Activated naive CD4-positive, alpha-beta T cell treated with anti-CD3 and anti-CD28 coated beads for 36 hours (primary cell): ENCODE measurements around the gene CC2D2B. TPM values are rescaled to one million over a fixed set of nuclear protein-coding genes. Genes with fewer than 3 reads are reported as not detected.
"Not testable (repeated sequence)": the region's sequence is repeated elsewhere in the genome, so short reads cannot be mapped to it uniquely, and the experiment has no call there.

Experiments
- CTCF ChIA-PET: fragments of 350-600 bp; sonication (Branson Sonifier 250); formaldehyde crosslinking; loops from one replicate; lab custom pipeline; 2021; ENCODE audit warnings: antibody characterized with exemption; lab: Charles Lee
- DNase-seq: peaks from one replicate; pipeline ENCODE4 v3.0.0-alpha.2; 2020
- H3K27ac Mint-ChIP-seq: one replicate; pipeline ENCODE4 v1.8.0; 2021; ENCODE audit warnings: mild to moderate bottlenecking, mixed read lengths
- H3K27me3 Mint-ChIP-seq: one replicate; pipeline ENCODE4 v1.8.0; 2021; ENCODE audit warnings: low read depth, mixed read lengths
- H3K36me3 Mint-ChIP-seq: one replicate; pipeline ENCODE4 v1.8.0; 2021; ENCODE audit warnings: low read depth, mixed read lengths
- H3K4me1 Mint-ChIP-seq: one replicate; pipeline ENCODE4 v1.8.0; 2021; ENCODE audit warnings: low read depth, mixed read lengths
- H3K4me3 Mint-ChIP-seq: one replicate; pipeline ENCODE4 v1.8.0; 2021; ENCODE audit warnings: mild to moderate bottlenecking, moderate library complexity, mixed read lengths
- H3K9me3 Mint-ChIP-seq: one replicate; pipeline ENCODE4 v1.8.0; 2021; ENCODE audit warnings: mixed read lengths
- intact Hi-C: fragments of 100-400 bp; cut with micrococcal nuclease; formaldehyde crosslinking; loops from one replicate; pipeline ENCODE4 v1.15.1; 2023
- total RNA-seq, 2 experiments: library from RNA; stranded (reverse); gene quantifications; one replicate each; pipeline ENCODE4 v1.2.3, GENCODE V29; 2021

CC2D2B gene
- total RNA-seq, 2 experiments from 2014 or later, result not detected

DNA sequence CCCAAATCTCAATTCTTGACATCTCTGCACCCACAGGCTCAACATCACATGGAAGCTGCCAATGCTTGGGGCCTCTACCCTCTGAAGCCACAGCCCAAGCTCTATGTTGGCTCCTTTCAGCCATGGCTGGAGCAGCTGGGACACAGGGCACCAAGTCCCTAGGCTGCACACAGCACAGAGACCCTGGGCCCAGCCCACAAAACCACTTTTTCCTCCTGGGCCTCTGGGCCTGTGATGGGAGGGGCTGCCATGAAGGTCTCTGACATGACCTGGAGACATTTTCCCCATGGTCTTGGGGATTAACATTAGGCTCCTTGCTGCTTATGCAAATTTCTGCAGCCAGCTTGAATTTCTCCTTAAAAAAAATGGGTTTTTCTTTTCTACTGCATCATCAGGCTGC, 33.0 kb upstream of the CC2D2B start:
- H3K36me3 Mint-ChIP-seq, result peaks cover 53% of the 10 kb centered on the region
- H3K4me1 Mint-ChIP-seq, CTCF ChIA-PET, H3K9me3 Mint-ChIP-seq, H3K27ac Mint-ChIP-seq, H3K27me3 Mint-ChIP-seq, intact Hi-C loops, H3K4me3 Mint-ChIP-seq, DNase-seq: not testable (repeated sequence)

- H3K9me3 Mint-ChIP-seq, result peaks cover 4% of the 10 kb centered on the region
- no peaks in the 10 kb centered on the region for H3K4me1 Mint-ChIP-seq
- H3K4me3 Mint-ChIP-seq, result no peak overlapping the region
- H3K36me3 Mint-ChIP-seq, result peaks cover 54% of the 10 kb centered on the region
- no peaks in the 10 kb centered on the region for H3K27me3 Mint-ChIP-seq
- CTCF ChIA-PET, result interaction anchor here (0.6 to 0.9 kb wide), 2 partner anchors 12 to 182 kb away, joined by 3 to 4 read pairs; no protein-coding TSS in a partner anchor
- no peak overlapping the region for H3K27ac Mint-ChIP-seq
- DNase-seq, result no peak
- intact Hi-C loops, result no loop called here
Measured at GRCh38 chr10:95876756-95877155, 31.0 kb upstream of the CC2D2B start.

- CTCF ChIA-PET, result interaction anchor here (0.9 kb wide), 1 partner anchor 13 kb away, joined by 3 read pairs; no protein-coding TSS in a partner anchor
- Mint-ChIP-seq H3K4me3 (no peak overlapping the region), H3K9me3 (peaks cover 4% of the 10 kb centered on the region), H3K27me3 (no peaks in the 10 kb centered on the region), H3K36me3 (peaks cover 51% of the 10 kb centered on the region), H3K27ac (no peak overlapping the region), H3K4me1 (no peaks in the 10 kb centered on the region)
- DNase-seq, result no peak
- intact Hi-C loops, result no loop called here
Measured at GRCh38 chr10:95877881-95878280, 29.9 kb upstream of the CC2D2B start.

GRCh38 chr10:95880704-95881103, 27.1 kb upstream of the CC2D2B start:
- Mint-ChIP-seq H3K27ac (no peak overlapping the region), H3K36me3 (peaks cover 35% of the 10 kb centered on the region), H3K4me1 (no peaks in the 10 kb centered on the region), H3K4me3 (no peak overlapping the region), H3K9me3 (no peaks in the 10 kb centered on the region), H3K27me3 (no peaks in the 10 kb centered on the region)
- intact Hi-C loops, result no loop called here
- CTCF ChIA-PET, result interaction anchor here (0.5 kb wide), 1 partner anchor 200 kb away, joined by 3 read pairs; no protein-coding TSS in a partner anchor
- DNase-seq, result no peak

- Mint-ChIP-seq H3K4me1 (no peaks in the 10 kb centered on the region), H3K4me3 (no peak overlapping the region), H3K27me3 (no peaks in the 10 kb centered on the region), H3K9me3 (no peaks in the 10 kb centered on the region), H3K36me3 (peaks cover 33% of the 10 kb centered on the region), H3K27ac (no peak overlapping the region)
- intact Hi-C loops, result no loop called here
- DNase-seq, result no peak
- CTCF ChIA-PET, result no interaction called here
Measured at GRCh38 chr10:95881316-95881715, 26.5 kb upstream of the CC2D2B start.

GRCh38 chr10:95889830-95890229, 17.9 kb upstream of the CC2D2B start:
- peaks cover 2% of the 10 kb centered on the region for H3K4me1 Mint-ChIP-seq
- CTCF ChIA-PET, result interaction anchor here (0.7 kb wide), 1 partner anchor 456 kb away, joined by 3 read pairs; no protein-coding TSS in a partner anchor
- no peak overlapping the region for H3K27ac Mint-ChIP-seq
- no peak overlapping the region for H3K4me3 Mint-ChIP-seq
- H3K9me3 Mint-ChIP-seq, result no peaks in the 10 kb centered on the region
- no peak for DNase-seq
- H3K27me3 Mint-ChIP-seq, result no peaks in the 10 kb centered on the region
- H3K36me3 Mint-ChIP-seq, result peaks cover 36% of the 10 kb centered on the region
- intact Hi-C loops, result no loop called here

GRCh38 chr10:95896071-95896850, 11.5 kb upstream of the CC2D2B start:
- Mint-ChIP-seq H3K9me3 (no peaks in the 10 kb centered on the region), H3K4me3 (no peak overlapping the region), H3K27ac (no peak overlapping the region), H3K36me3 (peaks cover 55% of the 10 kb centered on the region), H3K4me1 (no peaks in the 10 kb centered on the region), H3K27me3 (no peaks in the 10 kb centered on the region)
- no peak for DNase-seq
- CTCF ChIA-PET, result no interaction called here
- intact Hi-C loops, result no loop called here

GRCh38 chr10:95905897-95906580, 1.7 kb upstream of the CC2D2B start:
- not testable (repeated sequence) for H3K27ac Mint-ChIP-seq, DNase-seq, H3K36me3 Mint-ChIP-seq, H3K9me3 Mint-ChIP-seq, H3K27me3 Mint-ChIP-seq
- intact Hi-C loops, result loop anchor here (2.0 to 10.0 kb wide), 5 partner anchors 41 to 679 kb away; partner anchors contain the start of gene TM9SF3
- H3K4me3 Mint-ChIP-seq, result peak overlapping the region; percentile 33
- peaks cover 14% of the 10 kb centered on the region for H3K4me1 Mint-ChIP-seq
- CTCF ChIA-PET, result interaction anchor here (0.6 to 1.7 kb wide), 2 partner anchors 63 to 361 kb away, joined by 3 to 4 read pairs; no protein-coding TSS in a partner anchor

GRCh38 chr10:95906677-95907455, 909 bp upstream of the CC2D2B start:
- CTCF ChIA-PET, result interaction anchor here (0.6 to 1.7 kb wide), 4 partner anchors 15 to 360 kb away, joined by 3 to 4 read pairs (median 3); no protein-coding TSS in a partner anchor
- peak overlapping the region; percentile 90 for H3K4me3 Mint-ChIP-seq
- H3K4me1 Mint-ChIP-seq, result peaks cover 14% of the 10 kb centered on the region
- no peaks in the 10 kb centered on the region for H3K9me3 Mint-ChIP-seq
- H3K27ac Mint-ChIP-seq, result peak overlapping the region; percentile 66
- intact Hi-C loops, result loop anchor here (1.0 to 10.0 kb wide), 9 partner anchors 42 to 678 kb away; partner anchors contain the start of genes CCNJ, TM9SF3 and ZNF518A
- H3K27me3 Mint-ChIP-seq, result no peaks in the 10 kb centered on the region
- peak; percentile 71 for DNase-seq
- H3K36me3 Mint-ChIP-seq, result peaks cover 2% of the 10 kb centered on the region

DNA sequence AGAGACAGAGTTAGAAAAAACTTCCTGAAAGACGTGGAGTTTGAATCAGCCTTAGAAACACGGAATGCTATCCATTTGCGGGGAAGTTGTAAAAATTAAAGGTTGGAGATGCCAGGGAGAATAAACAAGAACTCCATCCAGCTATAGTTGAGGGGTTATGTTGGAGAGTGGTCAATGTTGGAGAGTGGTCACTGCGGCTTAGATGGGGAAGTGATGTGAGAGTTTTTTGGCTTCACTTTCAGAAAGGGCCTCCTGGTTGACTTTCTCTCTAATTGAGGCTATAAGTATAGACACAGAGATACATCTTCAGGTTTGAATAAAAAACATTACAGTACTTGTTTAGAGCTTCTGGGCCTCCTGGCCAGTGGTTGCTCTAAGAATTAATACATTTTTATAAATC, 675 bp downstream of the CC2D2B start:
- CTCF ChIA-PET, result interaction anchor here (1.2 kb wide), 1 partner anchor 321 kb away, joined by 3 read pairs; no protein-coding TSS in a partner anchor
- DNase-seq, result no peak
- peaks cover 14% of the 10 kb centered on the region for H3K4me1 Mint-ChIP-seq
- no peaks in the 10 kb centered on the region for H3K9me3 Mint-ChIP-seq
- no peaks in the 10 kb centered on the region for H3K27me3 Mint-ChIP-seq
- peaks cover 2% of the 10 kb centered on the region for H3K36me3 Mint-ChIP-seq
- no peak overlapping the region for H3K27ac Mint-ChIP-seq
- H3K4me3 Mint-ChIP-seq, result peak overlapping the region; percentile 90
- intact Hi-C loops, result loop anchor here (2.0 to 10.0 kb wide), 3 partner anchors 106 to 676 kb away; partner anchors contain the start of gene TM9SF3

DNA sequence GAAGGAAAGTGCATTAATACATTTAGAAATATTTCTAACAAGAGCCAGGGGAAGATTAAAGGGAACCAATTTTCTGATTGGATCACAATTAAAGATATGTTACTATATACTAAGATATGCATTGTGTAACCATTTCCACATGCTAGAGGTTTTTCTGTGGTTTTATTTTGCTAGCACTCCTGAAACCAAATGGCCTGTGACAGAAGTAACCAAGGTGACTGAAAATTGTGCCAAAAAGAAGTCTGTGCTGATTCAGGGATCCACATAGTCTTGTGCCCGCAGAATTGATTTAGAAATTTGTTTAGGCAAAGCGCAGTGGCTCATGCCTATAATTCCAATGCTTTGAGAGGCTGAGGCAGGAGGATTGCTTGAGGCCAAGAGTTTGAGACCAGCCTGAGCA, 1.8 kb downstream of the CC2D2B start:
- H3K27ac Mint-ChIP-seq, result no peak overlapping the region
- H3K4me3 Mint-ChIP-seq, result no peak overlapping the region
- no peaks in the 10 kb centered on the region for H3K27me3 Mint-ChIP-seq
- intact Hi-C loops, result loop anchor here (2.0 to 10.0 kb wide), 3 partner anchors 105 to 675 kb away; partner anchors contain the start of gene TM9SF3
- H3K9me3 Mint-ChIP-seq, result no peaks in the 10 kb centered on the region
- CTCF ChIA-PET, result interaction anchor here (1.2 kb wide), 1 partner anchor 320 kb away, joined by 3 read pairs; no protein-coding TSS in a partner anchor
- H3K36me3 Mint-ChIP-seq, result peaks cover 2% of the 10 kb centered on the region
- peaks cover 14% of the 10 kb centered on the region for H3K4me1 Mint-ChIP-seq
- DNase-seq, result no peak
